HG02642 (cell line): ENCODE data around the gene SYS1.

Source experiments
- ATAC-seq: cut with Tn5 transposase; IDR thresholded peaks from one replicate; pipeline ENCODE4 v1.9.1; 2021; ENCODE audit warnings: mild to moderate bottlenecking; ENCODE audit not compliant: unreplicated experiment, poor library complexity

The SYS1 gene

DNA sequence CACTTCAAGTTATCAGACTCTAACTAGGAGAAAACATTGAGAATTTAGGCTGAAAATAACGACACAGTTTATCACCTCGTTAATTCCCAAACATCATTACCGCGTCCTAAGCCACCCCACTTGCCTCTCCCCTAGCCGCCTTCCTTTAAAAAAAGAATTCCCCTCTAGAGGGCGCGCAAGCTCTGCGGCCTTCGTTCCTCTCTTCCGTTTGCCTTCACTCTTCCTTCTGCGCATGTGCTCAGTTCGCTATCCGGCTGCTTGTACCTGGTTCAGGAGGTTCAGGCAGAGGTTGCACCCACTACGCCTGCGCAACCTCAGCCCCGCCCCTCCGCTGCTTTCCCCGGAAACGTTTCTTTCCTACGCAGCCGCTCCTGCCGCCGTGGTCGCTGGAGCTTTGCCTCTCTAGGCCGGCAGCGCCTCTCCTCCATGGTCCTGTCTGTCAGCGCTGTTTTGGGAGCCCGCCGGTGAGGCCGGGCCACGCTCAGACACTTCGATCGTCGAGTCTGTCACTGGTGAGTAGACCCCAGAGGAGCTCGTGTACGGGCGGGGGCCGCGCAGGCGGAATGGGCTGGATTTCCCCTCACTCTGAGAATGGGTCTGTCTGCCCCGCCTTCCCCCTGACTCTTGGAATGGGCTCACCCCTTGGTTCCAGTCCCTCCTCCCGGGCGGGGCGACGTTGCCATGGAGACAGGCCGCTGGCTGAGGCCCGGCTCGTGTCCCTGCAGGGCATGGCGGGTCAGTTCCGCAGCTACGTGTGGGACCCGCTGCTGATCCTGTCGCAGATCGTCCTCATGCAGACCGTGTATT is at the start of gene SYS1:
Gene SYS1 (plus strand): TSS at position 353 of the 807 bp plus-strand sequence. CDS start 376 bp downstream, at position 729.
- ATAC-seq: peak; percentile 89

DNA sequence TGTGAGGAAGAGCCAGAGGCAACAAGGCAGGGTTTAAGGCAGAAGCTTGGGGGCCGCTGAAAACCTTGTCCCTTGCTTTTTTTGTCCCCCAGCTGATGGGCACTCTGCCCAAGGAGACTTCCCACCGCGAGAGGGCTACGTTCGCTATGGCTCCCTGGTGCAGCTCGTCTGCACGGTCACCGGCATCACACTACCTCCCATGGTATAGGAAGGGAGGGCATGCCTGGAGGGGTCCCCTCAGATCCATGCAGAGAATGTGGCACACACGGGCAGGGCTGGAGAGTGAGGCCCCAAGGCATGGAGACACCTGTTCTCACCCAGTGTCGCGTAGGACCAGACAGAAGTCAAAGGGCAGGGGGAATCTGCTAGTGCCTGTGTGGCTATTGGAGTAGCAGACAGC is 49.0 kb upstream of the SYS1 start:
- no peak for ATAC-seq

DNA sequence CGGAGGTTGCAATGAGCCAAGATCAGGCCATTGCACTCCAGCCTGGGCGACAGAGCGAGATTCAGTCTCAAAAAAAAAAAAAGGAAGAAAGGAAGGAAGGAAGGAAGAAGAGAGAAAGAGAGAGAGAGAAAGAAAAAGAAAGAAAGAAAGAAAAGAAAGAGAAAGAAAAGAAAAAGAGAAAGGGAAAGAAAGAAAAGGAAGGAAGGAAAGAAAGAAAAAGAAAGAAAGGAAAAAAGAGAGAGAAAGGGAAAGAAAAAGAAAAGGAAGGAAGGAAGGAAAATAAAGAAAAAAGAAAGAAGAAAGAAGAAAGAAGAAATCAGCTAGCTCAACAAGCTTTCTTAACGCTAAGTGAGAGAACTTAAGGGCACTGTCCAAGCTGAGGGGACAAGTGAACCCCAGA is 47.3 kb upstream of the SYS1 start:
- no peak for ATAC-seq

DNA sequence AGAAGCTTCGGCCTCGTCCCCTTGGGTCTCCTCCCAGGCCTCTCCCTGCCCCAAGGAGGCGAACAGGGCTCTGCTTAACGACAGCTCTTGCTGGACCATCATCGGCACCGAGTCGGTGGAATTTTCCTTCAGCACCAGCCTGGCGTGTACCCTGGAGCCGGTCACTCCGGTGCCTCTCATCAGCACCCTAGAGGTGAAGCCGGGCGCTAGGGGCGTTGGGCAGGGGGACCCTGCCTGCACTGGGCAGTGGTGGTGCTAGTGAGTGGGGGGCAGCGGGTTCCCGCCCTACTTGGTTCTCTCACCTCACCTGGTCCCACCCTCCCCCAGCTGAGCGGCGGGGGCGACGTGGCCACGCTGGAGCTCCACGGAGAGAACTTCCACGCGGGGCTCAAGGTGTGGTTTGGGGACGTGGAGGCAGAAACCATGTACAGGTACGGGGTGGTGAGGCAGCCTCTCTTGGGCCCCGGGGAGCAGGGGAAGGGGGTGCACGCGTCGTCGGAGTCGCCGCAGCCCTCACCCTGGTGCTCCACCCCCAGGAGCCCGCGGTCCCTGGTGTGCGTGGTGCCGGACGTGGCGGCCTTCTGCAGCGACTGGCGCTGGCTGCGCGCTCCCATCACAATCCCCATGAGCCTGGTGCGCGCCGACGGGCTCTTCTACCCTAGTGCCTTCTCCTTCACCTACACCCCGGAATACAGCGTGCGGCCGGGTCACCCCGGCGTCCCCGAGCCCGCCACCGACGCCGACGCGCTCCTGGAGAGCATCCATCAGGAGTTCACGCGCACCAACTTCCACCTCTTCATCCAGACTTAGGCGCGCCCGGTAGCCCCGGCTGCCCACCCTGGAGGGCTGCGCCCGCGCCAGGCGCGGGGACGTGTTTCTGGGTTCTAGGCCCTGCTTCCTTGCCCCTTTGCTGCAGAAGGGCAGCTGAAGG is 46.5 kb upstream of the SYS1 start:
- ATAC-seq: no peak

DNA sequence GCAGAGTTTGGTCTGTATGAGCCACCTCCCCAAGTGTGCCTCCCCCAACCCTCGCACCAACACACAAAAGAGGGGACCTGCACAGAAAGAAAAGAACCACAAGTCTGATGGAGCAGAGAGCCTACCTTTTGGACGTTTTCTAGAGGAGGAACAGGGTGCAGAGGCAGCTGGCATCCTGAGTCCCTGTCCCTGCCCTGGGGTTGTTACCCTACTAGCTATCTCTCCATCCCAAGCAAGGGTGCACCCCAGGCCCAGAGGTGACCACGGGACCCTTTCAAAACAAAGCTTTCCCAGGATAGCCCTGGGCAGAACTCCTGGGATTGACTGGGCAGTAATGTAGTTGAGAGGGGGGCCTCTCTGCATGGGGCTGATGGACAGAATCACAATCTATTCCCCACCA is 45.1 kb upstream of the SYS1 start:
- no peak for ATAC-seq

DNA sequence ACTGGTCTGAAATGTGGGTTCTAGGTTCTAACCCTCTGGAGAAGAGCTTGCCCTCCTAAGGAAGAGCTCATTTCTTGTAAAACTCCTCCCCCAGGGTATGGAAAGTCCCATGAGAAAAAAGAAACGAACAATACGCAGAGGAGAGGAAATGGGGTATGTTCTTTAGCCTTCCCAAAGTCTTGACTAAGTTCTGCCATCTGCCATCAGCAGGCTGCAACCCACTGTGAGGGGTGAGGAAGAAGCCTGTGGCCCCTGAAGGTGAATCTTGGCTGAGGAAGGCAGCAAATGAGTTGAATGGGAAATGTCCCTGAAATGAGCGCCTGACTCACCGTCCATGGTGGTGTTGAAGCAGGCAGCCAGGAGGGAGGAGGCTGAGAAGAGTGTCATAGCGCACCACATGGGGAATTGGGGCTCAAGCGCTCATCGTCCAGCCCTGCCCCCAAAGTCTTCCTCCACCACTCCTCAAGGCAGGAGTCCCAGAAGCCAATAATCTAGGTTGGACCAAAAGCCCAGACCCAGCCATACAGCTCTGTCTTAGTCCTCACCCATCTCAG is 44.5 kb upstream of the SYS1 start:
- ATAC-seq: no peak

DNA sequence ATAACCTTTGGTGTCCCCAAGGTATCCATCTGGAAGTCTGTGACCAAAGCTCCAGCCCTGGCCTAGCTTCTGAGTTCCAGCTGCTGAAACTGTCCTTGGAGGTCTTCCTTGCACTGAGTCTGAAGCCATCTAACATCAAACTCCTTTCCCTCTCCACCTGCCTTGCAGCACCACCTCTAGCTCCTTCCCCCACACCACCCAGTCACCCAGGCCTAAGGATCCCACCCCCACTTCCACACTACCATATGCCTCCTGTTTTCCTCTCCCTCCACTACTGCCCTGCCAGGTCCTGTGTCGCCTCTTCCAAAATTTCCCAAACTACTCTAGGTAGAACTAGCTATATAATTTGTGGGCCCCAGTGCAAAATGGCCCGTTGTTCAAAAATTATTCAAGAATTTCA is 44.0 kb upstream of the SYS1 start:
- ATAC-seq: no peak

DNA sequence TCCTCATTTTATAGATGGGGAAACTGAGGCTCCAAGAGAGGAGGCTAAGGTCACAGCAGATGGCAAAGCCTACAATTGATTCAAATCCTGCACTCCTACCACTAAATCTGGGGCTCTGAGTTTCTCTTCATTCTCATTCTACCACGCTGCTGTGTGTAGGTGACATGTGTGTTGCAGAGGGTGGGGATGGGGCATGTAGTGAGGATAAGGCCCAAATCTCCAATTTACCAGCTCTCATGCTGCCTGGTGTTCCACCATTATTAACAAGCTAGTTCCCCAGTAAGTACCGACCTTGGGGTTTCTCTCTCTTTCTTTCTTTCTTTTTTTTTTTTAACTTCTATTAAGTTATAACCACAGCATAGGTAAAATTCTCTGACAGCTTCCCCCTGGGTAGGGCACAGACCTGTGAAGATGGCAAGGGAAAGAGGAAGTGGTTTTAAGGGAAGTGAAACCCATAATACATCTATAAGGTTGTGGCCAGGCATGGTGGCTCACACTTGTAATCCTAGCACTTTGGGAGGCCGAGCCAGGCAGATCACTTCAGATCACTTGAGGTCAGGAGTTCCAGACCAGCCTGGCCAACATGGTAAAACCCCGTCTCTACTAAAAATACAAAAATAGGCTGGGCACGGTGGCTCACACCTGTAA is 41.9 kb upstream of the SYS1 start:
- peak; percentile 52 for ATAC-seq

DNA sequence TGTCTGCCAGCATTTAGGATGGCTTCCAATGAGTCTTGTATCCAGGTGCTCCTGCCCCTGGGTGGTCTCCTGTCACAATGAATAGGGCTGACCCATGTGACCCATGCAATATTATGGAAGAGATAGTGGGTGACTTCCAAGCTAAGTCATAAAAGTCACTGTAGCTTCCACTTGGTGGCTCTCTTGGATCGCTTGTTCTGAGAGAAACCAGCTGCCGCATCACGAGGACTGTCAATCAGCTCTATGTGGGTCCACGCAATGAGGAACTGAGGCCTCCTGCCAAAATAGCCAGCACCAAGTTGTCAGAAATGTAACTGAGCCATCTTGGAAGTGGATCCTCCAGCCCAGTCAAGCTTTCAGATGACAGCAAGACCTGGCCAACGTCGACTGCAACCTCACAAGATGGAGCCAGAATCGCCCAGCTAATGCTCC is 40.0 kb upstream of the SYS1 start:
- ATAC-seq: no peak

DNA sequence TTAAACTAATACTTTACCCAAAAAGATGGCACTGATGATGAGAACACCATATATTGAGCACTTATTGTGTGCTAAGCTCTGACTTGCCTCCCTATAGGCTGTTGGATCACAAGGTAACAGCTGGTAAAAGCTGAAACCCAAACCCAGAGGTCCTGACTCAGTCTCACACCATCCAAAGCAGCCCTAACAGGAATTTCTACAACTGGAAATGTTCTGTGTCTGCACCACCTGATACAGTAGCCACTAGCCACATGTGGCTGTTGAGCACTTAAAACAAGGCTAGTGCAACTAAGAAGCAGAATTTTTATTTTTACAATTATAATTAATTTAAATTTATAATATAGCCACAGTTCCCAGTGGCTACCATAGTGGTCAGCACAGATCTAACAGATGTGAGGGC is 39.2 kb upstream of the SYS1 start:
- no peak for ATAC-seq

DNA sequence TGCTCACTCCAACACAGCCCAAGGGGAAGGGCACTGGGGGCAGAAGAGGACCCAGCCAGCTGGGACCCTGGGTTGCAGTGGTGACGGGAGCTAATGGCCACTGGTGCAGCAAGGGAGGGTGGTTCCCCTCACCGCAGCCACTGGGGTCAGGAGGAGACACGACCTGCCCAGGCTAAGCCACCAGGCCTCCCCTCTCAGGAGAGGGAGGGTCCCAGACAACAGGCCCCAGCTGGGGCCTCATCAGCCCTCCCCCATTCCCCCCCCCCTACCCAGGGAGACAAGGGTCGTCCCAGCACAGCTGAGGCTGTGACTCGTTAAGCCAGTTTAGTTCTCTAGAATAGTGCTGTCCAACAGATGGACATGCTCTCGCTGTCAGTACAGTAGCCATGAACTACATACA is 37.6 kb upstream of the SYS1 start:
- ATAC-seq: no peak

DNA sequence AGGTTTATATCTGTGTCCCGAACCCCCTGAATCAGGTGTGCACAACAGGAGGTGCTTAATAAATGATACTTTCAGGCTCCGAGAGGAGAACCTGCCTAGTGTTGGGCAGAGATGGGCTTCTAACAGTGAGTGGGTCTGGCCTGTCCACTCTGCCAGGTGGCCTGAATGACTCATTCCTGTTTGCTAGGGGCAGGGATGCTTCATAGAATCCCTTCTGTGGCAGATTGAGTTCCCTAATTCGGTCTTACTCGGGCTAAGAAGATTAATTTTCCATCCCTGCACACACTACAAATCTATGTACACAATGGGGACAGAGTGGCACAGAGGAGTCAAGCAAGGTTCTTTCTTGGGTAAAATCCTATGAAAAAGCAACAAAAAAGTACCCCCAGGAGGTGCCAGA is 34.5 kb upstream of the SYS1 start:
- ATAC-seq: no peak

DNA sequence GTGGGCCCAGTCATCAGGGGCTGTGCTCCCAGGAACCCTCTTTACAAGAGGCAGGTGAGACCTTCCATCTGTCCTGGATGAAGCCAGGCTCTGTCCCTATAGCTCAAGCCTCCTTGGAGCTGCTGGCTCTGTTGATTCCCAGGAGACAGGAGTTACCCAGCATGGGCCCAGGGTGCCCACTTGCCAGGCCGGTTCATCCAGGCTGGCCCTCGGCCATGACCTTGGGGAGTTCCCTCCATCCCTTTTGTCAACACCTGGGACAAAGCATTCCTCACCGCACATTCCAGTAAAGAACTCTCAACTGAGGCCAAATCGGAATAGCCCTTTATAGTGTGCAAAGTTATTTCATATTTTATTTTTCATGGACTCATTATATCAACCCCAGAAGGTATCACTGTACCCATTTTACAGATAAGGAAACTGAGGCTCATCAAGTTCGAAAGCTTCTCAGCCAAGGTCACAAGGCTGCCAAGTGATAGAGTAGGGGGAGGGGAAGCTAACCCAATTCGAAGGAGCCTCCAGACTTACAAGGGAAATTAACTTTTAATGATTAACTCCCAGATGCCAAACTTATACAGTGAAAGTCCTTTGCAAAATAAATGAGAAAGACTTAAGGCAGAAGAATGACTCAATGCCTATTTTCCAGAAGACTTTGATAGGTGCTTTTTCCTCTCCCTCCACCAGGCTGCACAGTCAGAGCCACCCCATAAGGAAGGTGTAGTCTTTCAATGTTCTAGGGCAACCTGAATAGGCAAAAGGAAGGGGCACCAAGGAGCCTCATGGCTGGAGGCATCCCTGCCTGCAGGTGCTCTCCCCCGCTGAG is 33.2 kb upstream of the SYS1 start:
- ATAC-seq: no peak

DNA sequence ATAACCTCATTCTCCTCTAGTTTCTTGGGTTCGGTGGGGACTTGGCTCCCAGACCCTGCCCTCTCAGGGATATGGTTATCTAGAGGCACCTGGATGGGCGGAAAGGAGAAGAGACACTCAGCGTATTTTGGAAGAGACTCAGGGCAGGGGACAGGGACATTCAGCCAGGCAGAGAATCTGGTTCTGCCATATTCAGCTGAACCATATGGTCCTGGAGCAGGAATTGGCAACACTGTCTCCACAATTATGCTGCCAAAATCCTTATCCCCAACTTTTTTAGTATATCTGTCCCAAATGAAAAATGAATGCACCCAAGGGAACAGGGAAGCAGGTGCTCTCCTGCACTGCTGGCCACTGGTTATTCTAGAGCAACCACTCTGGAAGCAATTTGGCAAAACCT is 32.5 kb upstream of the SYS1 start:
- ATAC-seq: no peak

DNA sequence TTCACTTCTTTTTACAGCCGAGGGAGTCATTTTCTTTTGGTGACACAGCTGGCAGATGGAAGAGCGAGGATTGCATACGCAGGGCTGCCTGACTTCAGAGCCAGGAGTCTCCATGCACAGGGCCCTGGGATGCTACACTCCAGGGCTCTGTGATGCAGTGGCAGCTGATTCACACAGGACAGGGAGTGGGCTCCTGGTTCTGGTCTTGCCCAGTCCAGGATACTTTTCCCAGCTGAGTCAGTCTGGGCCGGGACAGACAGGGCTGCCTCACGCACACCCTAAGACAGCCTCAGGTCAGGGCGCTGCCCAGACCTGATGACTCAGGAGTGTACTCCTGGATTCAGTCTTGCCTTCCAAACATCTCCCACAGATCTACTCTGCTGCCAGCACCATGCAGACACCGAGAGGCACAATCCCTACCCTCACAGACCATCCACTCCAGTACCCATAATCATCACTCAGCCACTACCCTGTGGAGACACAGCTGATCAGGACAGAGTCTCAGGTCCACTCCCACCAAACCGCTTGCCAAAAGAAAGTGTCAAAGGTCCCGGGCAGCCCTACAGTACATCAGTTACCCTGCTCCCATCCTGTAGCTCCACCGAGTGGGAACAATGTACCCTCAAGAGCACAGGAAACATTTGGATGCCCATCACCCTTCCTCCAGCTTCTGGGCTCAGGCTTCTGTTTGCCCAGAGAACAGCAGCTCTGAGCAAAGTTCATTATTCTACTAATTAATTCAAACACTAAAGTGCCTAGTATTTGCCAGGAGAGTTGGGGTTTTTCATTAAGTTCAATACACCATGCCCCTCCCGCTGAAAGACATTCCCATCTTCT is 26.2 kb upstream of the SYS1 start:
- ATAC-seq: no peak

DNA sequence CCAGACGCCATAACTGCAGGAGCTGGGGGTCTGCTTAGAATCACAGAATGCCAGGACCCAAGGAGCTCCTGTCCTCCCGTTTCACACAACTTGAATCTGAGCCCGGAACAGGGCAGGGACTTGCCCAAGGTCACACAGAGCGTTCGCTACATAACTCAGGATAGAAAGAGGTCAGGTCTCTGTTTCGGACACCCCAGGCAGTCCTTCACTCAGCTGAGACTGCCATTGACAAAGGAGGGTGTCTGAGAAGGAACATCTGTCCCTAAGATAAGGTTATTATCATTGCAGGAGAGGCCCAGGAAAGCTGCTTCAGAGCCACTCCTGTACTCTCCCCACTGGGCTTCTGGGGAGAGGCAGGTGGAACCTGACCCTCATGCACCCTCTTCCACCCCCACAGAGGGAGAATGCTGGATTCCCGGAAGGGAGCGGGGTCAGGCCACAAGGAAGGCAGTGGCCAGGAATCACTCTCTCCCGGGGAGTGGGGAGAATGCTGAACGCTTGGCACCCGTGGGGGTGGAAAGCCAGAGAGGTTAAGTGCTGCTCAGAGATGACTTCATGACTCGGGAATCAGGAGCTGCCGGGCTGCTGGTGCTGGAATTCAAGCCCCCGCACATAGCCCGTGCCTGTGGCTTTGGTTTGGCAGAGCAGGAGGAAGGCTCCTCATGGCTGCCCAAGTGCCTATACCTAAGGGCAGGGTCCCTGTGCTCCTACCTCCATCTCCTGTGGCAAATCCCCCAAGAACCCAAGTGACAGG is 25.4 kb upstream of the SYS1 start:
- ATAC-seq: no peak

DNA sequence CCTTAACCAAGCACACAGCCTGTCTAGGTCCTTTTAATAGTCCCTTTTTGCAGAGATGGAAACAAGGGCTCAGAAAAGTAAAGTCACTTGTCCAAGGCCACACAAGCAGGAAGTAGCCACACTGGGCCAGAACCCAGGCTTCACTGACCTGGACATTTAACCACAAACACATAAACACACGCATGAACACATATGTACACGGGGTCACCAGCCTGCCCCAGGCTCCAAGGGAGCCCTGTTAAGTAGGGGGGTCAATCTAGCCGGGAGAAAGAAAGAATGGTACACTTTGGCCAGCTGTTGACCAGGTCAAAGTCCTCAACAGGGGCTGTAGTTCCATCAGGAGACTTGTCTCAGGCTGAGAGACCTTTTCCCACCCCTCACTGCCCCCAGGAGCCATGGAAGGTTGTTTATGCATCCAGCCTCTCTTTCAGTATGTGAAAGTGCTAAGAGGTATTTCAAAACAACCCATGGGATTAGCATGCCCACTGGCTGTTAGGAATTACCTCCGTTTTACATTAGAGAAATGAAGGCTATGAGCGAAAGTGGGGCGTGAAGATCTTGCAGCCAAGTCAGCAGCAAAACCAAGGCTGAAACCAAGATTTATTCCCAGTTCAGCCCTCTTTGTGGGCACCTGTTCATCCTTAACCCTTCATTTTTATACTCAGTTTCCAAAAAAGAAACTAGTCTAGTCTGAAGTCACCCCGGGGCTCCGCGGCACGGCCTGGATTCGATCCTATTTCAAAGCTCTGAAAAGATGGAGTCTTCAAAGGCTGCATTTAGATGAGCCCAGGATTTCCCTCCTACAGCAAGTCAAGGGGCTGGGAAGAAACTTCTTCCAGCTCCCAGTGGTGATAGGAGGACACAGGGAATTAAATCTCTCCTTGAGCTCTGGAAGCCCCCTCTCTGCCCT is 24.6 kb upstream of the SYS1 start:
- ATAC-seq: no peak
